Fibroblast of mammary gland (primary cell): Measurements from ENCODE around the gene EXOC4.
A peak's percentile ranks its signal among the peaks of the same experiment; 100 is the strongest.

Experiments
- DNase-seq: peaks from one replicate; pipeline ENCODE4 v3.0.0-alpha.2; 2010; ENCODE audit warnings: low read depth
- H3K4me3 ChIP-seq: 2 replicates; pipeline ENCODE4 v1.5.1; 2011; ENCODE audit warnings: low read depth, mild to moderate bottlenecking, low read length, moderate library complexity; ENCODE audit not compliant: control insufficient read depth
- CTCF ChIP-seq: conservative IDR thresholded peaks from 2 replicates; pipeline ENCODE4 v1.5.1; 2011; ENCODE audit warnings: low read depth, low read length, inconsistent platforms; ENCODE audit not compliant: control insufficient read depth, insufficient read depth

Gene EXOC4

GRCh38 chr7:133837224-133837623 is 584.3 kb downstream of the EXOC4 start:
- no peak for TF ChIP-seq CTCF
- no peak for DNase-seq
- H3K4me3 ChIP-seq = no peak overlapping the region

GRCh38 chr7:133839121-133839520 is 586.2 kb downstream of the EXOC4 start:
- no peak for DNase-seq
- H3K4me3 ChIP-seq = no peak overlapping the region
- TF ChIP-seq CTCF = no peak

GRCh38 chr7:133843341-133843740 is 590.5 kb downstream of the EXOC4 start:
- H3K4me3 ChIP-seq = no peak overlapping the region
- DNase-seq = no peak
- TF ChIP-seq CTCF = no peak

- peak; percentile 16 for DNase-seq
- no peak overlapping the region for H3K4me3 ChIP-seq
- no peak for TF ChIP-seq CTCF
Measured at GRCh38 chr7:133845005-133845404, 592.1 kb downstream of the EXOC4 start.

GRCh38 chr7:133846203-133846945 is 593.5 kb downstream of the EXOC4 start:
- DNase-seq = no peak
- no peak overlapping the region for H3K4me3 ChIP-seq
- no peak for TF ChIP-seq CTCF

DNA sequence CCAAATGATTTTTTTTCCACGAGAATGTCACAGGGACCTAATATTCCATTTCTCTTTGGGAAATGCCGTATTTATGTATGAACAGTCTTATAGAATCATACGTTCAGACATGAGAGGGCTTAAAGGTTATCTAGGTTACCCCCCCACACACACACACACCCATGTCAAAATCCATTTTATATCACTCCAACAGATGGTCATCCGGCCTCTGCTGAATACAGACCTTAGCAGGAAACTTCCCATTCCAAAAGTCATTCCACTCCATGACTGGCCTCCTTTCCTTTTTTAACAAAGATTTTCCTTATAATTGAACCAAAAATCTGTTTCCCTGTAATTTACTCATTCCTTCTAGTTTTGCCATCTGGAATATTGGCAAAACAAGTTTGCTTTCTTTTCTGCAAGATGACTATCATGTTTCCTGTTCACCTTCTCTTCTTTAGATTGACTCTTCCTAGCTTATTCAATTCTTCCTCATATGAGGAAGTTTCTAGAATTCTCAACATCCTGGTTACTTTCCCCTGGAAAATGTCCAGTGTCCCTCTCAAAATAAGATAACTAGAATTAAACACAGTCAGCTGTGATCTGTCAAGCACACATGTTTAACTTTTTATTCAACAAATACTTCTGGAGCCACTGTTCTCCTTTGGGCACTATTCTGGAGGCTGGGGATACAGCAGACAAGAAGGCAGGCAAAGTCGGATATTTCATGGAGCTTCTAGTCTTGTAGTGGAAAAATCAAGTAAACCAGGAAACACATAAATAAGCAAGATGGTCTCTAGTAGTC is 597.8 kb downstream of the EXOC4 start:
- DNase-seq = no peak
- no peak overlapping the region for H3K4me3 ChIP-seq
- TF ChIP-seq CTCF = no peak
